Measurements from ENCODE around the gene NAA35. TPM values are rescaled to one million over a fixed set of nuclear protein-coding genes. Genes with fewer than 3 reads are reported as not detected.

Gene NAA35
- total and polyA plus RNA-seq, 2 experiments from 2014 or later, result 29.2 to 31.6 TPM

DNA sequence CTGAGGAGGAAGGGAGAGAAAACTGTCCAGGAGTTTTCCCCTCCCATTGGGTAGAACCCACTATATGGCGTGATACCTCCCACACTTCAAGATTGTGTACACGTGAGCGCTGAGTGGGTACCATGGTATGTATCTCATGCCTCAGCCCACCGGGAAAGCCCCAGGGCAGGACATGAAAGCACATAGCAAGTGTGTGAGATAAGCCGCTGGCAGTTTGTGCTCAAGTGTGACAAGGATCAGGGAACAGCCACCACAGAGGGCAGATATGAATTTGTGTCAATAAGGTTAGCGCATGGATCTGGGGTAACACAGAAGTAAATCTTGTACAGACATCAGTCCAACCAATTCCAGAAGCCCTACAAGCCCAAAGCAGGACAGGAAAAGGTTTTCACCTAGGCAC, 42.6 kb upstream of the NAA35 start (continued):
- TF ChIP-seq, protein P1, sequence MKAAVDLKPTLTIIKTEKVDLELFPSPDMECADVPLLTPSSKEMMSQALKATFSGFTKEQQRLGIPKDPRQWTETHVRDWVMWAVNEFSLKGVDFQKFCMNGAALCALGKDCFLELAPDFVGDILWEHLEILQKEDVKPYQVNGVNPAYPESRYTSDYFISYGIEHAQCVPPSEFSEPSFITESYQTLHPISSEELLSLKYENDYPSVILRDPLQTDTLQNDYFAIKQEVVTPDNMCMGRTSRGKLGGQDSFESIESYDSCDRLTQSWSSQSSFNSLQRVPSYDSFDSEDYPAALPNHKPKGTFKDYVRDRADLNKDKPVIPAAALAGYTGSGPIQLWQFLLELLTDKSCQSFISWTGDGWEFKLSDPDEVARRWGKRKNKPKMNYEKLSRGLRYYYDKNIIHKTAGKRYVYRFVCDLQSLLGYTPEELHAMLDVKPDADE (IDR thresholded peaks at IDR 0.05), result no peak

DNA sequence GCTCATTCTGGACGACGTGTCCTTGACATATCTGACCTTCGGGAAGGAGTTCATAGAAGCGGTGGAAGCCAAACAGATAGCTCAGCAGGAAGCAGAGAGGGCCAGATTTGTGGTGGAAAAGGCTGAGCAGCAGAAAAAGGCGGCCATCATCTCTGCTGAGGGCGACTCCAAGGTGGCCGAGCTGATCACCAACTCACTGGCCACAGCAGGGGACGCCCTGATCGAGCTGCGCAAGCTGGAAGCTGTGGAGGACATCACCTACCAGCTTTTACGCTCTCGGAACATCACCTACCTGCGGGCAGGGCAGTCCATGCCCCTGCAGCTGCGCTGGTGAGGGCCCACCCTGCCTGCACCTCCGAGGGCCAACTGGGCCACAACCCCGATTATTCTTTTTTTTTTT, 41.6 kb upstream of the NAA35 start:
- Histone ChIP-seq H2AFZ (no peak overlapping the region), H3K4me3 (no peak overlapping the region), H3K9me2 (ENCODE audit: insufficient read depth) (no peaks in the 10 kb centered on the region), H3K79me2 (replicated peaks; ENCODE audit: insufficient read depth) (no peaks in the 10 kb centered on the region), H3K27me3 (ENCODE audit: insufficient read depth) (no peaks in the 10 kb centered on the region), H3K36me3 (ENCODE audit: insufficient read depth) (no peaks in the 10 kb centered on the region), H3F3A (replicated peaks; ENCODE audit: low read depth) (no peaks in the 10 kb centered on the region), H3K4me2 (no peak overlapping the region), H4K20me1 (replicated peaks; ENCODE audit: insufficient read depth) (no peaks in the 10 kb centered on the region), H3K4me1 (ENCODE audit: insufficient read depth) (no peaks in the 10 kb centered on the region), H3K27ac (ENCODE audit: low read depth) (no peak overlapping the region)
- no peaks in the 10 kb centered on the region for H3K36me3 Mint-ChIP-seq (ENCODE audit: low read depth)
- no peaks in the 10 kb centered on the region; the same call in 2 of the 3 replicates for H3K4me1 Mint-ChIP-seq
- H3K4me3 Mint-ChIP-seq, result no peak overlapping the region
- H3K27ac Mint-ChIP-seq, result no peak overlapping the region
- peaks cover 3% of the 10 kb centered on the region for H3K27me3 Mint-ChIP-seq (ENCODE audit: insufficient read depth, low read depth, poor library complexity)
- H3K9me3 Mint-ChIP-seq, result no peaks in the 10 kb centered on the region
- no peak for ATAC-seq
- DNase-seq (ENCODE audit: low spot score), result no peak
- TF ChIP-seq, protein P2, sequence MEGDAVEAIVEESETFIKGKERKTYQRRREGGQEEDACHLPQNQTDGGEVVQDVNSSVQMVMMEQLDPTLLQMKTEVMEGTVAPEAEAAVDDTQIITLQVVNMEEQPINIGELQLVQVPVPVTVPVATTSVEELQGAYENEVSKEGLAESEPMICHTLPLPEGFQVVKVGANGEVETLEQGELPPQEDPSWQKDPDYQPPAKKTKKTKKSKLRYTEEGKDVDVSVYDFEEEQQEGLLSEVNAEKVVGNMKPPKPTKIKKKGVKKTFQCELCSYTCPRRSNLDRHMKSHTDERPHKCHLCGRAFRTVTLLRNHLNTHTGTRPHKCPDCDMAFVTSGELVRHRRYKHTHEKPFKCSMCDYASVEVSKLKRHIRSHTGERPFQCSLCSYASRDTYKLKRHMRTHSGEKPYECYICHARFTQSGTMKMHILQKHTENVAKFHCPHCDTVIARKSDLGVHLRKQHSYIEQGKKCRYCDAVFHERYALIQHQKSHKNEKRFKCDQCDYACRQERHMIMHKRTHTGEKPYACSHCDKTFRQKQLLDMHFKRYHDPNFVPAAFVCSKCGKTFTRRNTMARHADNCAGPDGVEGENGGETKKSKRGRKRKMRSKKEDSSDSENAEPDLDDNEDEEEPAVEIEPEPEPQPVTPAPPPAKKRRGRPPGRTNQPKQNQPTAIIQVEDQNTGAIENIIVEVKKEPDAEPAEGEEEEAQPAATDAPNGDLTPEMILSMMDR (conservative IDR thresholded peaks at IDR 0.05; ENCODE audit: low read depth in 2 of 2), result no peak
- TF ChIP-seq POLR2AphosphoS5 (IDR thresholded peaks at IDR 0.05; ENCODE audit: low read depth) (no peak), EZH2 (IDR thresholded peaks at IDR 0.05; ENCODE audit: low read depth, unreplicated experiment) (no peak), STAT1 (IDR thresholded peaks at IDR 0.05; ENCODE audit: unreplicated experiment) (no peak), EZH2phosphoT487 (IDR thresholded peaks at IDR 0.05; ENCODE audit: unreplicated experiment) (no peak)

DNA sequence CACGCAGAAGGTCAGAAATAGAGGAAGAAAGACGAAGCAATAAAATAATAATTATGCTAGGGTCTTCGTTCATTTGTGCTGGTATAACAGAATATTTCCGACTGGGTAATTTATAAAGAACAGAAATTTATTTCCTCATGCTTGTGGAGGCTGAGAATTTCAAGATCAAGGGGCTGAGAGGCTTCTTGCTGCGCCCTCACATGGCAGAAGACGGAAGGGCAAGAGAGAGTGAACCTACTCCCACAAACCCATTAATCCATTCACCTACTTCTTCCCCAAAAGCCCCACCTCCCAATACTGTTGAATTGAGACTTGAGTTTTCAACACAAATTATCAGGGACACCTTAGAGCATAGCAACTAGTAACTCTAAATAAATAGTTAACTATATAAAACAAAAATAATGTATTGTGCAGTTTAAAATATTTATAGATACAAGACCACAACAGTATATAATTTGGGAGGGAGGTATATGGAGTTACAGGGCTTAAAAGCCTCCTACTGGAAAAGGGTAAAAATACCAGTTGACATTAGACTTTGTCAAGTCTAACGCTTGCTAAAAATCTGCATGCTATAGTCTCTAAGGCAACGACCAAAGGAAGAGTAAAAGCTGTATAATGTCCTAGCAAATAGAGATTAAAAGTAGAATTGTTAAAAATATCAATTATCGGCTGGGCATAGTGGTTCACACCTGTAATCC, 40.3 kb upstream of the NAA35 start:
- H3K36me3 ChIP-seq (ENCODE audit: insufficient read depth), result no peaks in the 10 kb centered on the region
- no peak overlapping the region for H3K27ac Mint-ChIP-seq
- no peaks in the 10 kb centered on the region for H3K27me3 ChIP-seq (ENCODE audit: insufficient read depth)
- no peaks in the 10 kb centered on the region for H3K9me2 ChIP-seq (ENCODE audit: insufficient read depth)
- DNase-seq (ENCODE audit: low spot score) (peak; percentile 79), ATAC-seq (peak; percentile 92)
- H3K79me2 ChIP-seq (replicated peaks; ENCODE audit: insufficient read depth), result no peaks in the 10 kb centered on the region
- TF ChIP-seq, protein P2 (conservative IDR thresholded peaks at IDR 0.05; ENCODE audit: low read depth in 2 of 2), result peak; percentile 67 to 87
- TF ChIP-seq ZNF114 (CRISPR knock-in tag; IDR thresholded peaks at IDR 0.05) (no peak), EZH2 (IDR thresholded peaks at IDR 0.05; ENCODE audit: low read depth, unreplicated experiment) (no peak)
- H3F3A ChIP-seq (replicated peaks; ENCODE audit: low read depth), result no peaks in the 10 kb centered on the region
- no peak overlapping the region for H2AFZ ChIP-seq
- H3K4me1 ChIP-seq (ENCODE audit: insufficient read depth), result no peaks in the 10 kb centered on the region
- H3K4me1 Mint-ChIP-seq, result no peaks in the 10 kb centered on the region; the same call in 2 of the 3 replicates
- H3K4me2 ChIP-seq, result no peak overlapping the region
- no peak overlapping the region for H3K27ac ChIP-seq (ENCODE audit: low read depth)
- peaks cover 3% of the 10 kb centered on the region for H3K27me3 Mint-ChIP-seq (ENCODE audit: insufficient read depth, low read depth, poor library complexity)
- H3K36me3 Mint-ChIP-seq (ENCODE audit: low read depth), result no peaks in the 10 kb centered on the region
- no peak overlapping the region for H3K4me3 ChIP-seq
- no peaks in the 10 kb centered on the region for H3K9me3 Mint-ChIP-seq
- no peak overlapping the region for H3K4me3 Mint-ChIP-seq
- H4K20me1 ChIP-seq (replicated peaks; ENCODE audit: insufficient read depth), result no peaks in the 10 kb centered on the region

Data from GM23338 (cell line).